Neuronal stem cell (in vitro differentiated cells): ENCODE data around the gene STK32B.
A peak's percentile ranks its signal among the peaks of the same experiment; 100 is the strongest.

Source experiments
- DNase-seq: peaks from one replicate; pipeline ENCODE4 v3.0.0-alpha.2; 2013; ENCODE audit warnings: low spot score
- H2AFZ ChIP-seq: one replicate; pipeline ENCODE4 v1.6.1; 2013; ENCODE audit warnings: mild to moderate bottlenecking, low read length, inconsistent platforms
- H2AK5ac ChIP-seq: 2 replicates; pipeline ENCODE4 v1.6.1; 2013; ENCODE audit warnings: low read depth, mild to moderate bottlenecking, inconsistent platforms, low read length, moderate library complexity, mixed read lengths
- H2BK120ac ChIP-seq: 2 replicates; pipeline ENCODE4 v1.6.1; 2013; ENCODE audit warnings: low read depth, mild to moderate bottlenecking, inconsistent platforms, low read length, moderate library complexity, mixed read lengths
- H2BK12ac ChIP-seq: one replicate; pipeline ENCODE4 v1.6.1; 2013; ENCODE audit warnings: low read length, inconsistent platforms
- H2BK15ac ChIP-seq: 2 replicates; pipeline ENCODE4 v1.6.1; 2013; ENCODE audit warnings: mild to moderate bottlenecking, low read length, inconsistent platforms, mixed read lengths
- H2BK5ac ChIP-seq: one replicate; pipeline ENCODE4 v1.6.1; 2013; ENCODE audit warnings: inconsistent platforms, mild to moderate bottlenecking, low read length, moderate library complexity
- H3K14ac ChIP-seq: one replicate; pipeline ENCODE4 v1.6.1; 2013; ENCODE audit warnings: low read length, inconsistent platforms
- H3K18ac ChIP-seq: 2 replicates; pipeline ENCODE4 v1.6.1; 2013; ENCODE audit warnings: low read length, inconsistent platforms
- H3K23ac ChIP-seq: 2 replicates; pipeline ENCODE4 v1.6.1; 2013; ENCODE audit warnings: low read depth, mild to moderate bottlenecking, mixed read lengths, low read length, inconsistent platforms; ENCODE audit not compliant: poor library complexity
- H3K27ac ChIP-seq: replicated peaks from 3 replicates; pipeline ENCODE4 v1.5.1; 2013; ENCODE audit warnings: low read length, inconsistent platforms
- H3K27me3 ChIP-seq, 3 experiments: 2 replicates each; pipeline ENCODE4 v1.6.1; 2013; ENCODE audit warnings: low read length in 3 of 3, mild to moderate bottlenecking in 2 of 3, inconsistent platforms in 1 of 3, low read depth in 1 of 3, mixed read lengths in 1 of 3, moderate library complexity in 1 of 3; ENCODE audit not compliant: control insufficient read depth in 3 of 3, insufficient read depth in 3 of 3
- H3K36me3 ChIP-seq, 2 donors: replicated peaks in 1 of 2; 2 replicates each; pipeline ENCODE4 v1.6.1; 2013; ENCODE audit warnings: low read length in 2 of 2; ENCODE audit not compliant: control insufficient read depth in 2 of 2, insufficient read depth in 2 of 2
- H3K4ac ChIP-seq: 2 replicates; pipeline ENCODE4 v1.6.1; 2013; ENCODE audit warnings: inconsistent platforms, mild to moderate bottlenecking, low read length, moderate library complexity
- H3K4me1 ChIP-seq, 2 donors: 1 replicate in 1 of 2; 2 replicates in 1 of 2; pipeline ENCODE4 v1.6.1; 2013; ENCODE audit warnings: low read length in 2 of 2, low read depth in 1 of 2; ENCODE audit not compliant: control insufficient read depth in 2 of 2, insufficient read depth in 1 of 2
- H3K4me2 ChIP-seq: one replicate; pipeline ENCODE4 v1.6.1; 2013; ENCODE audit warnings: mild to moderate bottlenecking, low read length, inconsistent platforms; ENCODE audit not compliant: insufficient read depth, poor library complexity, severe bottlenecking
- H3K4me3 ChIP-seq, 2 donors: 2 replicates each; pipeline ENCODE4 v1.5.1; 2013; ENCODE audit warnings: low read length in 2 of 2, mild to moderate bottlenecking in 2 of 2, inconsistent platforms in 1 of 2, moderate library complexity in 1 of 2
- H3K79me1 ChIP-seq: one replicate; pipeline ENCODE4 v1.6.1; 2013; ENCODE audit warnings: low read depth, mild to moderate bottlenecking, inconsistent platforms, low read length, moderate library complexity
- H3K9ac ChIP-seq: one replicate; pipeline ENCODE4 v1.6.1; 2013; ENCODE audit warnings: mild to moderate bottlenecking, low read depth, low read length, inconsistent platforms; ENCODE audit not compliant: poor library complexity
- H3K9me3 ChIP-seq, 2 donors: replicated peaks in 1 of 2; 2 replicates each; pipeline versions ENCODE3 to v1.6.1; 2013; ENCODE audit warnings: low read length in 2 of 2, mild to moderate bottlenecking in 2 of 2, inconsistent platforms in 1 of 2, low read depth in 1 of 2, mixed read lengths in 1 of 2, moderate library complexity in 1 of 2; ENCODE audit not compliant: control insufficient read depth in 2 of 2, insufficient read depth in 1 of 2
- H4K8ac ChIP-seq: one replicate; pipeline ENCODE4 v1.6.1; 2013; ENCODE audit warnings: low read depth, mild to moderate bottlenecking, inconsistent platforms, low read length, moderate library complexity
- H4K91ac ChIP-seq: one replicate; pipeline ENCODE4 v1.6.1; 2013; ENCODE audit warnings: low read length, low read depth, mild to moderate bottlenecking, inconsistent platforms; ENCODE audit not compliant: poor library complexity
- WGBS, 2 donors: extraction: QIAGEN DNeasy Blood & Tissue Kit; methylation state at CpG; one replicate each; pipeline ENCODE4 v1.1.7; 2013; ENCODE audit warnings: missing lambda C conversion rate in 2 of 2, mixed read lengths in 1 of 2; ENCODE audit not compliant: insufficient read length in 2 of 2, insufficient replicate concordance in 1 of 2; ENCODE audit errors: extremely low coverage in 2 of 2; 5-methylcytosine and 5-hydroxymethylcytosine counted together

Gene STK32B

GRCh38 chr4:5429747-5430146 lies 378.5 kb downstream of the STK32B start:
- no peaks in the 10 kb centered on the region for H3K9me3 ChIP-seq

GRCh38 chr4:5433196-5433595 lies 381.9 kb downstream of the STK32B start:
- no peak overlapping the region for H3K27ac ChIP-seq
- no peaks in the 10 kb centered on the region for H3K9me3 ChIP-seq
- H2AK5ac ChIP-seq = no peak overlapping the region
- no peak overlapping the region for H3K14ac ChIP-seq
- no peak overlapping the region for H2BK120ac ChIP-seq
- H2BK5ac ChIP-seq = no peak overlapping the region
- H4K8ac ChIP-seq = no peak overlapping the region
- no peak overlapping the region for H3K4ac ChIP-seq
- DNase-seq = no peak
- H3K9ac ChIP-seq = no peak overlapping the region
- H3K36me3 ChIP-seq = no peaks in the 10 kb centered on the region
- H3K79me1 ChIP-seq = no peaks in the 10 kb centered on the region
- no peak overlapping the region for H3K23ac ChIP-seq
- no peak overlapping the region for H3K18ac ChIP-seq
- no peak overlapping the region for H3K4me3 ChIP-seq
- no peak overlapping the region for H3K4me2 ChIP-seq
- no peak overlapping the region for H4K91ac ChIP-seq
- no peak overlapping the region for H2AFZ ChIP-seq
- whole genome bisulfite sequencing, 2 donors = no CpG with 5 or more reads among the region's 5 CpGs
- no peak overlapping the region for H2BK12ac ChIP-seq
- H3K4me1 ChIP-seq = no peaks in the 10 kb centered on the region
- no peak overlapping the region for H2BK15ac ChIP-seq
- H3K27me3 ChIP-seq = no peaks in the 10 kb centered on the region

More at GRCh38 chr4:5429747-5430146, 378.5 kb downstream of the STK32B start:
- Histone ChIP-seq H2BK15ac (no peak overlapping the region), H2BK120ac (no peak overlapping the region), H3K9ac (no peak overlapping the region), H4K91ac (no peak overlapping the region), H3K4me1 (no peaks in the 10 kb centered on the region), H3K27ac (no peak overlapping the region), H3K79me1 (no peaks in the 10 kb centered on the region), H3K4ac (no peak overlapping the region), H3K36me3 (no peaks in the 10 kb centered on the region), H3K4me3 (no peak overlapping the region), H2AK5ac (no peak overlapping the region), H3K14ac (no peak overlapping the region), H4K8ac (no peak overlapping the region), H3K27me3 (no peaks in the 10 kb centered on the region), H3K23ac (no peak overlapping the region), H2AFZ (no peak overlapping the region), H3K4me2 (no peak overlapping the region), H2BK5ac (no peak overlapping the region), H2BK12ac (no peak overlapping the region), H3K18ac (no peak overlapping the region)
- DNase-seq = no peak

- Histone ChIP-seq H3K4me1 (no peaks in the 10 kb centered on the region), H4K91ac (no peak overlapping the region), H3K4me3 (no peak overlapping the region), H3K4ac (no peak overlapping the region), H2BK120ac (no peak overlapping the region), H4K8ac (no peak overlapping the region), H2BK5ac (no peak overlapping the region), H3K27ac (no peak overlapping the region), H3K23ac (no peak overlapping the region), H2BK15ac (no peak overlapping the region), H3K27me3 (no peaks in the 10 kb centered on the region), H3K4me2 (no peak overlapping the region), H3K14ac (no peak overlapping the region), H2AFZ (no peak overlapping the region), H3K79me1 (no peaks in the 10 kb centered on the region), H2BK12ac (no peak overlapping the region), H3K18ac (no peak overlapping the region), H3K9ac (no peak overlapping the region), H3K36me3 (no peaks in the 10 kb centered on the region), H2AK5ac (no peak overlapping the region), H3K9me3 (no peaks in the 10 kb centered on the region)
- no CpG with 5 or more reads among the region's 5 CpGs for WGBS, 2 donors
- no peak for DNase-seq
These were observed 383.9 kb downstream of the STK32B start for GRCh38 chr4:5435201-5435600.

DNA sequence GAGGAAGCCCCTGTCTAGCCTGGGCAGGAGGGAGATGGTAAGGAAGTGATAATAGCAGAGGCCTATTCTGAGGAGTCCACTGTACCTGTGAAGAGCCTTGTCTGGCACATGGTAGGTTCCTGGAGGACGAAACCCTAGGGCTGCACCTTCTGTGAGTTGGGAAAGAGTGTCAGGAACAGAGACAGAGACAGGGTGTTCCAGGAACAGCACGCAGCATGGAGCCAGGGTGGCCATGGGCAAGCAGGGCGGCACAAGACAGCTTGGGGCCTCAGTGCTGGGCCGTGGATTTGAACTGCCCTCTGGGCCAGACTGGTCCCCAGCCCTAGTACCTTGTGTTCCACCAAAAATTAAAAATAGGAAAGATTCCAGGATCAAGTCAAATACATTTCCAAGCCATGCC lies 384.5 kb downstream of the STK32B start:
- Histone ChIP-seq H2BK5ac (peak overlapping the region; percentile 62), H3K4me3 (no peak overlapping the region), H3K4ac (no peak overlapping the region), H3K23ac (no peak overlapping the region), H2AK5ac (no peak overlapping the region), H3K79me1 (no peaks in the 10 kb centered on the region), H3K4me1 (no peaks in the 10 kb centered on the region), H2AFZ (no peak overlapping the region), H3K27me3 (no peaks in the 10 kb centered on the region), H3K9ac (no peak overlapping the region), H3K9me3 (no peaks in the 10 kb centered on the region), H3K27ac (no peak overlapping the region), H3K4me2 (no peak overlapping the region), H2BK120ac (no peak overlapping the region), H3K18ac (no peak overlapping the region), H3K36me3 (no peaks in the 10 kb centered on the region), H2BK12ac (no peak overlapping the region), H4K91ac (no peak overlapping the region), H2BK15ac (no peak overlapping the region), H3K14ac (peak overlapping the region; percentile 31), H4K8ac (no peak overlapping the region)
- no peak for DNase-seq
- WGBS, 2 donors = no CpG with 5 or more reads among the region's 4 CpGs
